ENCODE measurements around the gene CD40LG. TPM values are rescaled to one million over a fixed set of nuclear protein-coding genes. Genes with fewer than 3 reads are reported as not detected.

The CD40LG gene
- total and polyA plus RNA-seq, 2 donors (not counting 3 experiments of a cell fraction or from before 2014, with no cell fraction given): not detected

DNA sequence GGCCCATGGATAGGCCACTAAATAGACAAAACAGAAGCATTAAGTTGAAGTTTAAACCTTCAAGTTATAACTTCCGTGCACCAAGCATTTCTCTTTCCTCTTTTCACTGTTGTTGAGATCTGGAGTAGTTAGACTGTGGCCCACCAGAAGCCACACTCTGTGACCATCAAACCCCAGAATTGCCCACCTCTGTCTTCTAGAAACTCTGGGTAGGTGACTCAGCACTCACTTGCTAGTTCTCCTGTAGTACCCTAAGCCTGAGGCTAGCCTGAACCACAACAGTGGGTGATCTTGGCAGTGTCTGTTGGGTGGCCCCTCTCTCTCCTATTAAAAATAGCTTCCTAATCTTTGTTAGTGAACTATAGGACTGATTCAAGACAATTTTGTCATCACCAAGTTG lies 24.6 kb upstream of the CD40LG start:
- no peak overlapping the region for H3K9ac ChIP-seq (replicated peaks; ENCODE audit: extremely low read depth, insufficient read depth, low read length)
- no peak overlapping the region for H3K27ac ChIP-seq (ENCODE audit: insufficient read depth, low read depth, low read length)
- H3K9me3 ChIP-seq (replicated peaks; ENCODE audit: control insufficient read depth, insufficient read depth, low read length): no peaks in the 10 kb centered on the region
- FAIRE-seq (no peak), DNase-seq (ENCODE audit: low read depth, low spot score) (no peak)
- dilution Hi-C loops (cut with MboI; ENCODE audit: extremely low pct_ligation_motif_present, low sequenced_read_pairs) (no loop called here), intact Hi-C loops (cut with micrococcal nuclease) (no loop called here)
- no peak overlapping the region for H2AFZ ChIP-seq (ENCODE audit: low read depth, low read length)
- POLR2A ChIA-PET: no interaction called here
- no peaks in the 10 kb centered on the region for H3K4me1 ChIP-seq (ENCODE audit: control insufficient read depth, extremely low read depth, insufficient read depth, low read length)
- H3K4me3 ChIP-seq (replicated peaks in 1 of 3; ENCODE audit: insufficient read depth in 1 of 3, low read depth in 1 of 3, low read length in 3 of 3): no peak overlapping the region
- BruUV-seq (replicated peaks): no TSS peak
- no peaks in the 10 kb centered on the region for H4K20me1 ChIP-seq (replicated peaks; ENCODE audit: control insufficient read depth, extremely low read depth, insufficient read depth, low read length)
- TF ChIP-seq, protein P1, sequence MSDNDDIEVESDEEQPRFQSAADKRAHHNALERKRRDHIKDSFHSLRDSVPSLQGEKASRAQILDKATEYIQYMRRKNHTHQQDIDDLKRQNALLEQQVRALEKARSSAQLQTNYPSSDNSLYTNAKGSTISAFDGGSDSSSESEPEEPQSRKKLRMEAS (IDR thresholded peaks at IDR 0.05; ENCODE audit: insufficient read depth, insufficient read length): no peak
- TF ChIP-seq JUN (IDR thresholded peaks at IDR 0.05; ENCODE audit: borderline replicate concordance, insufficient read depth, insufficient read length, low read depth) (no peak), GATA2 (IDR thresholded peaks at IDR 0.05; ENCODE audit: insufficient read depth, insufficient read length, low read depth, low read length) (no peak), POLR2AphosphoS5 (IDR thresholded peaks at IDR 0.05; ENCODE audit: insufficient read depth, low read depth, low read length) (no peak), FOS (IDR thresholded peaks at IDR 0.05; ENCODE audit: borderline replicate concordance, insufficient read depth, low read length) (no peak), POLR2A (IDR thresholded peaks at IDR 0.05; ENCODE audit: low read depth, low read length) (no peak), MYC (IDR thresholded peaks at IDR 0.05; ENCODE audit: low read depth, low read length) (no peak), CTCF (IDR thresholded peaks at IDR 0.05; ENCODE audit: extremely low read depth in 1 of 2, insufficient read depth in 1 of 2, low read depth in 1 of 2, low read length in 2 of 2) (no peak)
- no peaks in the 10 kb centered on the region for H3K9me1 ChIP-seq (replicated peaks; ENCODE audit: control insufficient read depth, extremely low read depth, insufficient read depth, low read length)
- H3K4me2 ChIP-seq (ENCODE audit: insufficient read depth, low read length): no peak overlapping the region
- no peaks in the 10 kb centered on the region for H3K36me3 ChIP-seq (ENCODE audit: control insufficient read depth in 2 of 2, extremely low read depth in 1 of 2, insufficient read depth in 2 of 2, low read length in 2 of 2)
- H3K79me2 ChIP-seq (ENCODE audit: control insufficient read depth, insufficient read depth, low read length): no peaks in the 10 kb centered on the region
- CTCF ChIA-PET: no interaction called here
- H3K27me3 ChIP-seq (ENCODE audit: control insufficient read depth in 2 of 2, insufficient read depth in 2 of 2, low read length in 2 of 2): no peaks in the 10 kb centered on the region

All from endothelial cell of umbilical vein (primary cell).